GM23338 (cell line): ENCODE data around the gene PIPOX. TPM values are rescaled to one million over a fixed set of nuclear protein-coding genes. Genes with fewer than 3 reads are reported as not detected.

Experiments used
- ATAC-seq: fragments of 200-7000 bp; cut with Tn5 transposase; 3 replicates; pipeline ENCODE4 v1.9.1; 2020
- DNase-seq: peaks from one replicate; pipeline ENCODE4 v3.0.0-alpha.2; 2015; ENCODE audit warnings: low spot score
- H2AFZ ChIP-seq: fragments of 200-600 bp; sonication (generic); 2 replicates; pipeline ENCODE4 v1.8.0; 2016; ENCODE audit warnings: antibody characterized with exemption, mild to moderate bottlenecking, moderate library complexity
- H3F3A ChIP-seq: fragments of 200-600 bp; sonication (generic); replicated peaks from 2 replicates; pipeline ENCODE4 v1.8.0; 2017; ENCODE audit warnings: antibody characterized with exemption, mixed run types, low read depth
- H3K27ac ChIP-seq: fragments of 200-600 bp; sonication (generic); 2 replicates; pipeline ENCODE4 v1.6.1; 2016; ENCODE audit warnings: low read depth
- H3K27me3 ChIP-seq: fragments of 200-600 bp; sonication (generic); 2 replicates; pipeline ENCODE4 v1.8.0; 2016; ENCODE audit warnings: mild to moderate bottlenecking, mixed run types, moderate library complexity; ENCODE audit not compliant: insufficient read depth
- H3K36me3 ChIP-seq: fragments of 200-600 bp; sonication (generic); 2 replicates; pipeline ENCODE4 v1.8.0; 2016; ENCODE audit warnings: mild to moderate bottlenecking; ENCODE audit not compliant: insufficient read depth
- H3K4me1 ChIP-seq: fragments of 200-600 bp; sonication (generic); 2 replicates; pipeline ENCODE4 v1.8.0; 2016; ENCODE audit warnings: mild to moderate bottlenecking, moderate library complexity; ENCODE audit not compliant: insufficient read depth
- H3K4me2 ChIP-seq: fragments of 200-600 bp; sonication (generic); 2 replicates; pipeline ENCODE4 v1.7.1; 2017; ENCODE audit warnings: mixed run types
- H3K4me3 ChIP-seq: fragments of 200-600 bp; sonication (generic); 2 replicates; pipeline ENCODE4 v1.6.1; 2016; ENCODE audit warnings: mixed run types
- H3K79me2 ChIP-seq: fragments of 200-600 bp; sonication (generic); replicated peaks from 2 replicates; pipeline ENCODE4 v1.8.0; 2017; ENCODE audit warnings: mild to moderate bottlenecking; ENCODE audit not compliant: insufficient read depth
- H3K9me2 ChIP-seq: fragments of 200-600 bp; sonication (generic); 2 replicates; pipeline ENCODE4 v1.8.0; 2017; ENCODE audit not compliant: insufficient read depth
- H4K20me1 ChIP-seq: fragments of 200-600 bp; sonication (generic); replicated peaks from 2 replicates; pipeline ENCODE4 v1.8.0; 2017; ENCODE audit warnings: mild to moderate bottlenecking; ENCODE audit not compliant: insufficient read depth
- H3K27ac Mint-ChIP-seq: 2 replicates; pipeline ENCODE4 v1.8.0; 2020; ENCODE audit warnings: inconsistent platforms, mild to moderate bottlenecking, moderate library complexity, mixed read lengths
- H3K27me3 Mint-ChIP-seq: 3 replicates; pipeline ENCODE4 v1.8.0; 2022; ENCODE audit warnings: low read depth, mild to moderate bottlenecking, moderate library complexity, mixed read lengths, inconsistent platforms; ENCODE audit not compliant: insufficient read depth, poor library complexity
- H3K36me3 Mint-ChIP-seq: 3 replicates; pipeline ENCODE4 v1.8.0; 2021; ENCODE audit warnings: low read depth, mild to moderate bottlenecking, inconsistent platforms, moderate library complexity, mixed read lengths
- H3K4me1 Mint-ChIP-seq: 3 replicates; pipeline ENCODE4 v1.8.0; 2020; ENCODE audit warnings: mild to moderate bottlenecking, inconsistent platforms, mixed read lengths
- H3K4me3 Mint-ChIP-seq: 3 replicates; pipeline ENCODE4 v1.8.0; 2021; ENCODE audit warnings: moderate library complexity, mild to moderate bottlenecking, inconsistent platforms, mixed read lengths
- H3K9me3 Mint-ChIP-seq: 3 replicates; pipeline ENCODE4 v1.8.0; 2020; ENCODE audit warnings: moderate library complexity, mild to moderate bottlenecking, inconsistent platforms, mixed read lengths
- EZH2 ChIP-seq: fragments of 200-600 bp; sonication (generic); IDR thresholded peaks from one replicate; pipeline ENCODE4 v1.8.0; 2017; ENCODE audit warnings: antibody characterized with exemption, mild to moderate bottlenecking, low read depth; ENCODE audit not compliant: unreplicated experiment
- JUNB ChIP-seq: IDR thresholded peaks from one replicate; pipeline ENCODE4 v1.6.1; 2016; ENCODE audit warnings: antibody characterized with exemption; ENCODE audit not compliant: unreplicated experiment
- NANOG ChIP-seq: IDR thresholded peaks from 2 replicates; pipeline ENCODE4 v1.6.1; 2016; ENCODE audit warnings: antibody characterized with exemption, borderline replicate concordance
- STAT1 ChIP-seq: IDR thresholded peaks from one replicate; pipeline ENCODE4 v1.6.1; 2016; ENCODE audit warnings: antibody characterized with exemption; ENCODE audit not compliant: unreplicated experiment
- ZNF114 ChIP-seq: fragments of 250-450 bp; sonication (Bioruptor Pico); IDR thresholded peaks from 2 replicates; pipeline ENCODE4 v1.5.0; 2020; ENCODE audit warnings: mild to moderate bottlenecking, moderate library complexity
- ZNF331 ChIP-seq: fragments of 250-450 bp; sonication (Bioruptor Pico); IDR thresholded peaks from 2 replicates; pipeline ENCODE4 v1.5.0; 2020; ENCODE audit warnings: low read depth, mild to moderate bottlenecking, moderate library complexity
- ZNF462 ChIP-seq: fragments of 250-450 bp; sonication (Bioruptor Pico); IDR thresholded peaks from 2 replicates; pipeline ENCODE4 v1.5.0; 2020; ENCODE audit warnings: mild to moderate bottlenecking, moderate library complexity
- polyA plus RNA-seq: library from polyadenylated mRNA; unstranded; fragments of >200 nt; fragmentation: Nextera tagmentation; extraction: Ambion mirVana; gene quantifications from 2 replicates; pipeline ENCODE4 v1.2.1, GENCODE V29; 2016
- total RNA-seq: library from RNA; depleted of rRNA; stranded (reverse); fragments of >200 nt; shearing (Covaris generic); gene quantifications from 2 replicates; pipeline ENCODE4 v1.2.3, GENCODE V29; 2014
- TF ChIP-seq, protein P1 (sequence below): IDR thresholded peaks from 2 replicates; pipeline ENCODE4 v1.6.1; 2016; ENCODE audit warnings: antibody characterized with exemption

The PIPOX gene
- total and polyA plus RNA-seq, 2 experiments from 2014 or later, result 22.6 to 34.6 TPM

DNA sequence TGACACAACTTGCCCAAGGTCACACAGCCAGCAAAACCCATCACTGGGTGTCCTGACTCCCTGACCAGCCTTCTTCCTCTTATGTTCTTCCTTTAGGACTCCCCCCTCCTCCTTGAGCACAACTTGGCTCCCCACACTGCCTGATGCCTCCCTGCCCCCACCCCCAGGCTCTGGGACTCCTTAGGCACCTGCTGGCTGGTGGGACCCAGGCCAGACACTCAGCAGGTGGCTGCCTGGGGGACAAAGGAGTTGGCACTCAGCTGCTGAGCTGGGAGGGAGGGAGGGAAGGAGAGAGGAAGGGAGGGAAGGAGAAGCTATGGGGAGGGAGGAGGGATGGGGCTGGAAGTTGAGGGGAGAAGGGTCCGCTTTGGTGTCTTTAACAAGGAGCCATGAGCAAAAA, 45.1 kb upstream of the PIPOX start (continued):
- TF ChIP-seq ZNF462, result no peak
- no peak for TF ChIP-seq EZH2
- TF ChIP-seq, protein P1, sequence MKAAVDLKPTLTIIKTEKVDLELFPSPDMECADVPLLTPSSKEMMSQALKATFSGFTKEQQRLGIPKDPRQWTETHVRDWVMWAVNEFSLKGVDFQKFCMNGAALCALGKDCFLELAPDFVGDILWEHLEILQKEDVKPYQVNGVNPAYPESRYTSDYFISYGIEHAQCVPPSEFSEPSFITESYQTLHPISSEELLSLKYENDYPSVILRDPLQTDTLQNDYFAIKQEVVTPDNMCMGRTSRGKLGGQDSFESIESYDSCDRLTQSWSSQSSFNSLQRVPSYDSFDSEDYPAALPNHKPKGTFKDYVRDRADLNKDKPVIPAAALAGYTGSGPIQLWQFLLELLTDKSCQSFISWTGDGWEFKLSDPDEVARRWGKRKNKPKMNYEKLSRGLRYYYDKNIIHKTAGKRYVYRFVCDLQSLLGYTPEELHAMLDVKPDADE, result no peak
- no peak for TF ChIP-seq NANOG
- no peak for TF ChIP-seq ZNF114 (CRISPR knock-in tag)
- no peak for TF ChIP-seq JUNB
- TF ChIP-seq ZNF331 (CRISPR knock-in tag), result no peak
- no peak for TF ChIP-seq STAT1

DNA sequence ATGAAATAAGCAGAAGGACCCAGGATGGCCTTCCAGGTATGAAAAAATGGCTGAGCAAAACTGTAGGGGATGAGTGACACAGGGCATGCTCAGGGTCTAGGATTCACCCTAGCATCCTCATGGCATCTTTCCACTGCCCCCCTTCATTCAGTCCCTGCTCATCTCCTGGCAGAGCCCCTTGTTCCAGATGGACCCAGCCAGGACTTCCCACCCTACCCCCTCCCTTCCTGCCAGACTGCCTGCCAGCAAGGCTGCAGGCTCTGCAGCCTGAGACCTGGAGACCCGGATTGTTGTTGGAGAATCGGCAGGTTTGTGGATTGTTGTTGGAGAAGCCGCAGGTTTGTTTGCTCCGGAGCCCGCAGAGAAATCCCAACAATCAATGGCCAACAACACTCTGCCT, 43.7 kb upstream of the PIPOX start:
- Histone ChIP-seq H3F3A (no peaks in the 10 kb centered on the region; the same call in 1 of the 2 replicates), H3K36me3 (no peaks in the 10 kb centered on the region), H3K9me2 (no peaks in the 10 kb centered on the region), H3K27ac (no peak overlapping the region), H3K79me2 (no peaks in the 10 kb centered on the region), H3K4me3 (no peak overlapping the region), H3K4me2 (no peak overlapping the region), H2AFZ (no peak overlapping the region), H3K4me1 (peaks cover 34% of the 10 kb centered on the region), H4K20me1 (no peaks in the 10 kb centered on the region), H3K27me3 (peaks cover 9% of the 10 kb centered on the region)
- H3K27ac Mint-ChIP-seq, result no peak overlapping the region
- no peaks in the 10 kb centered on the region; the same call in 2 of the 3 replicates for H3K9me3 Mint-ChIP-seq
- DNase-seq, result no peak
- peaks cover 55% of the 10 kb centered on the region for H3K4me1 Mint-ChIP-seq
- H3K4me3 Mint-ChIP-seq, result no peak overlapping the region
- peaks cover 50% of the 10 kb centered on the region for H3K27me3 Mint-ChIP-seq
- no peaks in the 10 kb centered on the region for H3K36me3 Mint-ChIP-seq
- TF ChIP-seq, protein P1, result no peak
- ATAC-seq, result no peak
